Measurements from ENCODE around the gene PRUNE2. TPM values are rescaled to one million over a fixed set of nuclear protein-coding genes. Genes with fewer than 3 reads are reported as not detected.
"Not testable (repeated sequence)": the region's sequence is repeated elsewhere in the genome, so short reads cannot be mapped to it uniquely, and the experiment has no call there.

The PRUNE2 gene
- total RNA-seq = under 1 TPM; 0.20 to 0.76 (median 0.45) TPM
- 0.33 TPM for total RNA-seq (2013)
- total RNA-seq = 0 to 0.70 (median 0.07) reads per million in 29 experiments

- H3K27me3 ChIP-seq (replicated peaks in 1 of 2; ENCODE audit: control insufficient read depth in 2 of 2, extremely low read depth in 1 of 2, insufficient read depth in 2 of 2, low read length in 1 of 2) = peaks cover 14 to 20% of the 10 kb centered on the region in 2 experiments
- H3K4me1 ChIP-seq (ENCODE audit: control insufficient read depth in 1 of 2, extremely low read depth in 1 of 2, insufficient read depth in 2 of 2, low read length in 2 of 2) = no peaks in the 10 kb centered on the region
- H3K4me1 Mint-ChIP-seq = peaks cover 0 to 2% (median 0%) of the 10 kb centered on the region in 3 donors
- 7% methylated on average over 73 of the region's 79 CpGs for WGBS (ENCODE audit: insufficient coverage)
- no peak for ATAC-seq (replicated peaks in 1 of 4)
- ChIA-PET CTCF (no interaction called here), POLR2A (no interaction called here)
- no peak for DNase-seq
- peaks cover 48 to 49% of the 10 kb centered on the region in 2 donors for H3K27me3 Mint-ChIP-seq
- H3K27ac Mint-ChIP-seq = no peak within 1 kb of the TSS
- H3K4me3 Mint-ChIP-seq = no peak within 1 kb of the TSS
- no peaks in the 10 kb centered on the region for H3K36me3 Mint-ChIP-seq
- H3K4me3 ChIP-seq (ENCODE audit: control insufficient read depth in 1 of 2, extremely low read depth in 1 of 2, low read length in 1 of 2) = no peak within 1 kb of the TSS
- H3K27ac ChIP-seq (ENCODE audit: low read length) = no peak within 1 kb of the TSS
- no peaks in the 10 kb centered on the region for H3K9me3 ChIP-seq
- no peaks in the 10 kb centered on the region for H3K36me3 ChIP-seq (ENCODE audit: control insufficient read depth in 2 of 2, extremely low read depth in 1 of 2, insufficient read depth in 1 of 2, low read length in 1 of 2)
- no peaks in the 10 kb centered on the region for H3K9me3 Mint-ChIP-seq
Measured at GRCh38 chr9:76905791-76906646, at the start of gene PRUNE2. Gene PRUNE2, minus strand, starts transcription at chr9:76906114. Its CDS starts 151 bp downstream, at chr9:76905963.

- H3K4me3 Mint-ChIP-seq; H3K27ac ChIP-seq (ENCODE audit: low read length); H3K9me3 Mint-ChIP-seq; H3K36me3 Mint-ChIP-seq; H3K4me1 ChIP-seq (ENCODE audit: control insufficient read depth in 1 of 2, extremely low read depth in 1 of 2, insufficient read depth in 2 of 2, low read length in 2 of 2); H3K4me1 Mint-ChIP-seq; ATAC-seq (replicated peaks in 1 of 4); H3K27me3 ChIP-seq (replicated peaks in 1 of 2; ENCODE audit: control insufficient read depth in 2 of 2, extremely low read depth in 1 of 2, insufficient read depth in 2 of 2, low read length in 1 of 2); H3K9me3 ChIP-seq; CTCF ChIA-PET; H3K27ac Mint-ChIP-seq; H3K4me3 ChIP-seq (ENCODE audit: control insufficient read depth in 1 of 2, extremely low read depth in 1 of 2, low read length in 1 of 2); DNase-seq; H3K36me3 ChIP-seq (ENCODE audit: control insufficient read depth in 2 of 2, extremely low read depth in 1 of 2, insufficient read depth in 1 of 2, low read length in 1 of 2): not testable (repeated sequence)
- H3K27me3 Mint-ChIP-seq = peaks cover 6 to 15% of the 10 kb centered on the region in 2 donors
- POLR2A ChIA-PET = interaction anchor here in 1 of 2 donors (0.6 kb wide), 1 partner anchor 571 kb away, joined by 6 read pairs; no protein-coding TSS in a partner anchor
- WGBS (ENCODE audit: insufficient coverage) = 86% methylated on average over 6 of the region's 23 CpGs
Measured at GRCh38 chr9:76955406-76955805, 49.5 kb upstream of the PRUNE2 start.

- Mint-ChIP-seq H3K4me1 (no peaks in the 10 kb centered on the region), H3K4me3 (no peak overlapping the region), H3K27ac (no peak overlapping the region), H3K9me3 (peaks cover 0 to 10% (median 0%) of the 10 kb centered on the region in 3 donors), H3K27me3 (peaks cover 4 to 18% of the 10 kb centered on the region in 2 donors), H3K36me3 (no peaks in the 10 kb centered on the region)
- DNase-seq (no peak), ATAC-seq (replicated peaks in 1 of 4) (no peak)
- CTCF ChIA-PET = no interaction called here
- no peaks in the 10 kb centered on the region for H3K9me3 ChIP-seq
- no peaks in the 10 kb centered on the region for H3K4me1 ChIP-seq (ENCODE audit: control insufficient read depth in 1 of 2, extremely low read depth in 1 of 2, insufficient read depth in 2 of 2, low read length in 2 of 2)
- H3K27me3 ChIP-seq (replicated peaks in 1 of 2; ENCODE audit: control insufficient read depth in 2 of 2, extremely low read depth in 1 of 2, insufficient read depth in 2 of 2, low read length in 1 of 2) = peaks cover 0 to 7% of the 10 kb centered on the region in 2 experiments
- H3K4me3 ChIP-seq (ENCODE audit: control insufficient read depth in 1 of 2, extremely low read depth in 1 of 2, low read length in 1 of 2) = no peak overlapping the region
- H3K36me3 ChIP-seq (ENCODE audit: control insufficient read depth in 2 of 2, extremely low read depth in 1 of 2, insufficient read depth in 1 of 2, low read length in 1 of 2) = no peaks in the 10 kb centered on the region
- WGBS (ENCODE audit: insufficient coverage) = 71% methylated on average over 1 of the region's 4 CpGs
- POLR2A ChIA-PET = no interaction called here
- H3K27ac ChIP-seq (ENCODE audit: low read length) = no peak overlapping the region
Measured at GRCh38 chr9:76949865-76950264, 44.0 kb upstream of the PRUNE2 start.

- H3K4me1 ChIP-seq (ENCODE audit: control insufficient read depth in 1 of 2, extremely low read depth in 1 of 2, insufficient read depth in 2 of 2, low read length in 2 of 2) = no peaks in the 10 kb centered on the region
- no peaks in the 10 kb centered on the region for H3K9me3 ChIP-seq
- H3K9me3 Mint-ChIP-seq = peaks cover 0 to 4% (median 0%) of the 10 kb centered on the region in 3 donors
- ChIA-PET POLR2A (no interaction called here), CTCF (no interaction called here)
- WGBS (ENCODE audit: insufficient coverage) = 86% methylated on average over 2 of the region's 2 CpGs
- H3K36me3 ChIP-seq (ENCODE audit: control insufficient read depth in 2 of 2, extremely low read depth in 1 of 2, insufficient read depth in 1 of 2, low read length in 1 of 2) = no peaks in the 10 kb centered on the region
- DNase-seq = no peak
- H3K4me1 Mint-ChIP-seq = no peaks in the 10 kb centered on the region
- no peak overlapping the region for H3K4me3 ChIP-seq (ENCODE audit: control insufficient read depth in 1 of 2, extremely low read depth in 1 of 2, low read length in 1 of 2)
- H3K27ac ChIP-seq (ENCODE audit: low read length) = no peak overlapping the region
- no peak for ATAC-seq (replicated peaks in 1 of 4)
- no peak overlapping the region for H3K27ac Mint-ChIP-seq
- peaks cover 2 to 6% of the 10 kb centered on the region in 2 experiments for H3K27me3 ChIP-seq (replicated peaks in 1 of 2; ENCODE audit: control insufficient read depth in 2 of 2, extremely low read depth in 1 of 2, insufficient read depth in 2 of 2, low read length in 1 of 2)
- H3K27me3 Mint-ChIP-seq = peaks cover 4% of the 10 kb centered on the region in 2 donors
- no peaks in the 10 kb centered on the region for H3K36me3 Mint-ChIP-seq
- no peak overlapping the region for H3K4me3 Mint-ChIP-seq
Measured at GRCh38 chr9:76944011-76944410, 38.1 kb upstream of the PRUNE2 start.

GRCh38 chr9:76943054-76943453, 37.1 kb upstream of the PRUNE2 start:
- H3K27ac Mint-ChIP-seq = no peak overlapping the region
- no CpG with 5 or more reads among the region's 5 CpGs for WGBS (ENCODE audit: insufficient coverage)
- Histone ChIP-seq H3K4me1 (ENCODE audit: control insufficient read depth in 1 of 2, extremely low read depth in 1 of 2, insufficient read depth in 2 of 2, low read length in 2 of 2) (no peaks in the 10 kb centered on the region), H3K4me3 (ENCODE audit: control insufficient read depth in 1 of 2, extremely low read depth in 1 of 2, low read length in 1 of 2) (no peak overlapping the region), H3K27ac (ENCODE audit: low read length) (no peak overlapping the region), H3K9me3 (no peaks in the 10 kb centered on the region), H3K27me3 (replicated peaks in 1 of 2; ENCODE audit: control insufficient read depth in 2 of 2, extremely low read depth in 1 of 2, insufficient read depth in 2 of 2, low read length in 1 of 2) (peaks cover 2 to 3% of the 10 kb centered on the region in 2 experiments), H3K36me3 (ENCODE audit: control insufficient read depth in 2 of 2, extremely low read depth in 1 of 2, insufficient read depth in 1 of 2, low read length in 1 of 2) (no peaks in the 10 kb centered on the region)
- peaks cover 4 to 8% of the 10 kb centered on the region in 2 donors for H3K27me3 Mint-ChIP-seq
- ATAC-seq (replicated peaks in 1 of 4) = no peak
- no peak for DNase-seq
- no peak overlapping the region for H3K4me3 Mint-ChIP-seq
- CTCF ChIA-PET = no interaction called here
- H3K4me1 Mint-ChIP-seq = no peaks in the 10 kb centered on the region
- POLR2A ChIA-PET = no interaction called here
- H3K36me3 Mint-ChIP-seq = no peaks in the 10 kb centered on the region
- H3K9me3 Mint-ChIP-seq = peaks cover 0 to 4% (median 0%) of the 10 kb centered on the region in 3 donors

GRCh38 chr9:76932757-76933156, 26.8 kb upstream of the PRUNE2 start:
- Histone ChIP-seq H3K27me3 (replicated peaks in 1 of 2; ENCODE audit: control insufficient read depth in 2 of 2, extremely low read depth in 1 of 2, insufficient read depth in 2 of 2, low read length in 1 of 2) (no peaks in the 10 kb centered on the region), H3K4me3 (ENCODE audit: control insufficient read depth in 1 of 2, extremely low read depth in 1 of 2, low read length in 1 of 2) (no peak overlapping the region), H3K27ac (ENCODE audit: low read length) (no peak overlapping the region), H3K4me1 (ENCODE audit: control insufficient read depth in 1 of 2, extremely low read depth in 1 of 2, insufficient read depth in 2 of 2, low read length in 2 of 2) (no peaks in the 10 kb centered on the region), H3K36me3 (ENCODE audit: control insufficient read depth in 2 of 2, extremely low read depth in 1 of 2, insufficient read depth in 1 of 2, low read length in 1 of 2) (no peaks in the 10 kb centered on the region), H3K9me3 (no peaks in the 10 kb centered on the region)
- ATAC-seq (replicated peaks in 1 of 4) = no peak
- no CpG with 5 or more reads among the region's 2 CpGs for WGBS (ENCODE audit: insufficient coverage)
- DNase-seq = no peak
- H3K27ac Mint-ChIP-seq = no peak overlapping the region
- POLR2A ChIA-PET = no interaction called here
- peaks cover 0 to 6% (median 5%) of the 10 kb centered on the region in 3 donors for H3K9me3 Mint-ChIP-seq
- no peaks in the 10 kb centered on the region for H3K4me1 Mint-ChIP-seq
- CTCF ChIA-PET = no interaction called here
- H3K36me3 Mint-ChIP-seq = no peaks in the 10 kb centered on the region
- peaks cover 0 to 12% of the 10 kb centered on the region in 2 donors for H3K27me3 Mint-ChIP-seq
- H3K4me3 Mint-ChIP-seq = no peak overlapping the region

All from T-cell (primary cell).